ENCODE data around the gene BDH1.
A peak's percentile ranks its signal among the peaks of the same experiment; 100 is the strongest.

The BDH1 gene

GRCh38 chr3:197554562-197555280, 1.0 kb downstream of the BDH1 start:
- H3K4me3 ChIP-seq (ENCODE audit: low read depth, low read length): peak overlapping the region; percentile 95
- POLR2A ChIA-PET: no interaction called here
- CTCF ChIA-PET: interaction anchor here (0.7 to 1.6 kb wide), 9 partner anchors 9 to 332 kb away, joined by 3 to 5 read pairs (median 3); no protein-coding TSS in a partner anchor
- DNase-seq (ENCODE audit: low read depth, low spot score): peak; percentile 71
- peak; percentile 84 for TF ChIP-seq CTCF (IDR thresholded peaks at IDR 0.05; ENCODE audit: insufficient read depth, low read length, missing control alignments)

DNA sequence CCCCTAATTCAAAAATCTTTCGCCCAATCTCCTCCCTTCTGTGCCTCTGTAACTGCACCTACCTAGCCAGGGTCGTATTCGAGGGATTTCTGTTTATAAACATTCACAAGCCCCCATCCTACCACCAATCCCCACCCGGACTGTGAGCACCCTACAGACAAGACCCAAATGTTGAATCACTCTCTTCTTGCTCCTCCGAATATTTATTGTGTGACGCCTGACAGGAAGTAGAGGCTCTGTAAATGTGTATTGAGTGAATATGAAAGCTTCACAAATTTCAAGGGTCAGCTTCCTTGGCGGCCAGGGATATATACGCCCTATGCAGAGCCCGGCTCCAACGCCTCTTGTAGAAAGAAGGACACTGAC, 1.6 kb downstream of the BDH1 start:
- POLR2A ChIA-PET: no interaction called here
- CTCF ChIA-PET: interaction anchor here (0.8 to 1.5 kb wide), 6 partner anchors 9 to 331 kb away, joined by 3 to 4 read pairs (median 3); no protein-coding TSS in a partner anchor
- TF ChIP-seq CTCF (IDR thresholded peaks at IDR 0.05; ENCODE audit: insufficient read depth, low read length, missing control alignments): no peak
- H3K4me3 ChIP-seq (ENCODE audit: low read depth, low read length): peak overlapping the region; percentile 60
- no peak for DNase-seq (ENCODE audit: low read depth, low spot score)

DNA sequence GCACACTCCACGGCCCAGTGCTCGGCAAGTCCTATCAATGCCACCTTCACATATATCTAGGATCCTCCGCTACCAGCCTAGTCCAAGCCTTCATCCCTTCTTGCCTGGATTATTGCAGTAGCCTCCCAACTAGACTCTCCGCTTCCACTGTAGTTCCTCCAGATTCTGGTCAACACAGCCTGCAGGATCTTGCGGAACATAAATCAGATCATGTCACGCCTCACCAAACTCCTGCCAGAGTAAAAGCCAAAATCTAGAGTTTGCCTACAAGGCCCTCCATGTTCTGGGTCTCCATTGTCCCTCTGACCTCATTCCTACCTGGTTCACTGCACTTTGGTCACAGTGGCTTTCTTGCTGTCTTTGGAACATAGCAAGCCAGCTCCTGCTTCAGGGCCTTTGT, 3.6 kb downstream of the BDH1 start:
- ChIA-PET POLR2A (no interaction called here), CTCF (no interaction called here)
- no peak for TF ChIP-seq CTCF (IDR thresholded peaks at IDR 0.05; ENCODE audit: insufficient read depth, low read length, missing control alignments)
- no peak overlapping the region for H3K4me3 ChIP-seq (ENCODE audit: low read depth, low read length)
- DNase-seq (ENCODE audit: low read depth, low spot score): no peak

- POLR2A ChIA-PET: no interaction called here
- no peak overlapping the region for H3K4me3 ChIP-seq (ENCODE audit: low read depth, low read length)
- CTCF ChIA-PET: interaction anchor here (0.9 to 1.4 kb wide), 3 partner anchors 9 to 49 kb away, joined by 3 to 4 read pairs (median 3); no protein-coding TSS in a partner anchor
- no peak for DNase-seq (ENCODE audit: low read depth, low spot score)
- no peak for TF ChIP-seq CTCF (IDR thresholded peaks at IDR 0.05; ENCODE audit: insufficient read depth, low read length, missing control alignments)
Measured at GRCh38 chr3:197550489-197550888, 5.3 kb downstream of the BDH1 start.

- TF ChIP-seq CTCF (IDR thresholded peaks at IDR 0.05; ENCODE audit: insufficient read depth, low read length, missing control alignments): no peak
- H3K4me3 ChIP-seq (ENCODE audit: low read depth, low read length): no peak overlapping the region
- ChIA-PET POLR2A (no interaction called here), CTCF (no interaction called here)
- DNase-seq (ENCODE audit: low read depth, low spot score): no peak
Measured at GRCh38 chr3:197549261-197549885, 6.4 kb downstream of the BDH1 start.

GRCh38 chr3:197547306-197548011, 8.3 kb downstream of the BDH1 start:
- no peak for DNase-seq (ENCODE audit: low read depth, low spot score)
- CTCF ChIA-PET: interaction anchor here (1.7 kb wide), 1 partner anchor 52 kb away, joined by 8 read pairs; no protein-coding TSS in a partner anchor
- POLR2A ChIA-PET: no interaction called here
- H3K4me3 ChIP-seq (ENCODE audit: low read depth, low read length): no peak overlapping the region
- TF ChIP-seq CTCF (IDR thresholded peaks at IDR 0.05; ENCODE audit: insufficient read depth, low read length, missing control alignments): no peak
